Raji (cell line): Measurements from ENCODE around the gene DGKD.
A peak's percentile ranks its signal among the peaks of the same experiment; 100 is the strongest.

Experiments
- POLR2A ChIP-seq: IDR thresholded peaks from 2 replicates; pipeline ENCODE4 v1.6.1; 2011; ENCODE audit warnings: low read depth, low read length, control low read depth; ENCODE audit not compliant: insufficient read depth

DGKD gene, protein sequence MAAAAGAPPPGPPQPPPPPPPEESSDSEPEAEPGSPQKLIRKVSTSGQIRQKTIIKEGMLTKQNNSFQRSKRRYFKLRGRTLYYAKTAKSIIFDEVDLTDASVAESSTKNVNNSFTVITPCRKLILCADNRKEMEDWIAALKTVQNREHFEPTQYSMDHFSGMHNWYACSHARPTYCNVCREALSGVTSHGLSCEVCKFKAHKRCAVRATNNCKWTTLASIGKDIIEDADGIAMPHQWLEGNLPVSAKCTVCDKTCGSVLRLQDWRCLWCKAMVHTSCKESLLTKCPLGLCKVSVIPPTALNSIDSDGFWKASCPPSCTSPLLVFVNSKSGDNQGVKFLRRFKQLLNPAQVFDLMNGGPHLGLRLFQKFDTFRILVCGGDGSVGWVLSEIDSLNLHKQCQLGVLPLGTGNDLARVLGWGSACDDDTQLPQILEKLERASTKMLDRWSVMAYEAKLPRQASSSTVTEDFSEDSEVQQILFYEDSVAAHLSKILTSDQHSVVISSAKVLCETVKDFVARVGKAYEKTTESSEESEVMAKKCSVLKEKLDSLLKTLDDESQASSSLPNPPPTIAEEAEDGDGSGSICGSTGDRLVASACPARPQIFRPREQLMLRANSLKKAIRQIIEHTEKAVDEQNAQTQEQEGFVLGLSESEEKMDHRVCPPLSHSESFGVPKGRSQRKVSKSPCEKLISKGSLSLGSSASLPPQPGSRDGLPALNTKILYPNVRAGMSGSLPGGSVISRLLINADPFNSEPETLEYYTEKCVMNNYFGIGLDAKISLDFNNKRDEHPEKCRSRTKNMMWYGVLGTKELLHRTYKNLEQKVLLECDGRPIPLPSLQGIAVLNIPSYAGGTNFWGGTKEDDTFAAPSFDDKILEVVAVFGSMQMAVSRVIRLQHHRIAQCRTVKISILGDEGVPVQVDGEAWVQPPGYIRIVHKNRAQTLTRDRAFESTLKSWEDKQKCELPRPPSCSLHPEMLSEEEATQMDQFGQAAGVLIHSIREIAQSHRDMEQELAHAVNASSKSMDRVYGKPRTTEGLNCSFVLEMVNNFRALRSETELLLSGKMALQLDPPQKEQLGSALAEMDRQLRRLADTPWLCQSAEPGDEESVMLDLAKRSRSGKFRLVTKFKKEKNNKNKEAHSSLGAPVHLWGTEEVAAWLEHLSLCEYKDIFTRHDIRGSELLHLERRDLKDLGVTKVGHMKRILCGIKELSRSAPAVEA

DNA sequence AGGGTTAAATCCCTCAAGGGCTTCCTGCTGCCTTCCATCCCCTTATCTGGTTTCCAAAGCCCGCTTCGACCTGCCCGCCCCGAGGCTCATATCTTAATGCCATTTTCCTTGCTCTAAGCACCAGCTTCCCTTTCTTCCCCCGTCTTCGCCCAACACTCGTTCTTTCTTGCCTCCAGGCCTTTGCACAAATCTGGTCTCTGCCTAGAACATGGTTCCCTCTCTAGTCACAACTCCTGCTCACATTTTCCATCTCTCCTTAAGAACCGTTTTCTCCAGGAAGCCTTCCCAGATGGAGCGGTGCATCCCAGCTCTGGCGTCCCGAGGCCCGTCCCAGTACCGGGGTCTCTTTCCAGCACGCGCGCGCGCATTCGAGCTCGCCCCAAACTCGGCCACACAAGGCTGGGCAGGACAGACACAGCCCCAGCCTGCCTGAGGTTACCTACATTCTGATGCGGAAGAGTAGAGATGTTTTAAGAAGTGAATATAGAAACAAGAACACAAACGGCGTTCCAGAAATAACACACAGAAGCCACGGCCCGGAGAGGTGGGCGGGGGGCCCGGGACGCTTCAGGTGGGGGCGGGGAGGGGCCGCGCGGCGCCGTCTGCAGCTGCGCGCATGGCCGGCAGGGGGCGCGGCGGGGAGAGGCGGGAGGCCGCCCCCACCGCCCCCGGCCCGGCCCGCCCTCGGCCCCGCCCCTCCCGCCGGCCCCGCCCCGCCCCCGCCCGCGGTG lies at the start of gene DGKD:
Gene DGKD (plus strand): TSS at position 726 of the 731 bp plus-strand sequence. CDS start 25 bp downstream, outside the sequence.
- peak; percentile 54 for TF ChIP-seq POLR2A

DNA sequence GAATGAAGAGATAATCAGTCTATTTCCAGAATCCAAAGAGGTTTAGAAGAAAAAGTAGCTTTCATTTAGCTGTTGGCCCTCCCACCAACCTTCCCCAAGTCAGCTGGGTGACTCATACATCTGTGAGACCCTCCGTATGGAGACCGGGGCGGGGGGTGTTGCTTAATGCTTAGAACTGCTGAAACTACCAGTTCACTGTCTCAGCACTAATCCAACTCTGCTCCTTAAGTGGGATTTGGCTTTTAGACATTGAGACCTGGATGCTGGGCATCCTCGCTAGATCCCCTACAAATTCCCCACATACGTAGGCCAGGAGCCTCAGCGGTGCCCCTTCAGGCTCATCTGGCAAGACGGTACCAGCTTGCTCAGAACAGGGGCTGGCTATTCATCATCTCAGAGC lies 46.7 kb upstream of the DGKD start, which contains the start of gene SAG:
Gene SAG (plus strand): TSS at position 252 of the 400 bp plus-strand sequence. CDS start 1,374 bp downstream, outside the sequence.
- TF ChIP-seq POLR2A, result no peak

DNA sequence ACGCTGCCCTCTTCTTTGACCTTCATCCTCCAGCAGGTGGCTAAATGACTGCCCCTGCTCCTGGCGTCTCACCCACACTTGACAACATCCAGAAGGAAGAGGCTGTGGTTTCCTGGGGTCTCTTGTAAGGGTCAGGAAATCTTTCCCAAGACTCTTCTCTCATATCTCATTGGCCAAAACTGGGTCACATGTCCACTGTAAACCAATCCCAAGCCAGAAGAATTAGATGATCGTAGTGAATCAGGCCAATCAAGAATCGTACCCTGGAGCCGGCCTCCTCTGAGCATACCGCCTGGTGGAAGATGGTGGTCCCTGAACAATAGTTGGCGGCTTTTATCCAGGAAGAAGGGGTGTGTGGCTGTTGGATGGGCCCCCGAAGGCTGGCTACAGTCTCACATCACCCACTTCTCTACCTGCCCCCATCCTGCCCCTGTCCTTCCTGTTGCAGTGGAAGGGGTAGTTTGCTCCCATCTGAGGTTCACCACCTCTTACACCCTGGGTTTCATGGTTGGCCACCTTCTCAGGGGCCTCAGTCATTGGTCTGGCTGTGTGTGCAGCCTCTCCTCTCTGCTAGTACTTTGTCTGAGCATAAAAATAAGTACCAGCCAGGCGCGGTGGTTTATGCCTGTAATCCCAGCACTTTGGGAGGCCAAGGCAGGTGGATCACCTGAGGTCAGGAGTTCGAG lies 42.9 kb upstream of the DGKD start:
- TF ChIP-seq POLR2A, result no peak

DNA sequence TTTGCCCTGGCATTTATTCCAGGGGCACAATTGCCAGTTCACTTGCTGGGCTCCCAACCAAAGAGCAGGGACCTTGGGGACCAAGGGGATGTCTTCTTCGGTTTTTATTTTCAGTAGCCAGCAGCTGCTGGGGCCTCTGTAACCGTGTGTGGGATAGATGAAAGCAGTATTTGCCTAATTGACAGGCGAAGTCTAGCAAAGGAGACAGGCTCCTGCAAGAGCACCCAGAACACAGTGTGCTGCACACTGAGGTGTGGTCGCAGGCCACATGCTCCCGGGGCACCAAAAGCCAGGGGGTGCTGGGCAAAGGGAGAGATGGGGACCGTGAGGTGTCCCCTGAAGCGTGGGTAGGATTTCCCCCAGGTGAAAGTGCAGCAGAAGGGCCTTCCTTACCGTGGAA lies 41.4 kb upstream of the DGKD start:
- TF ChIP-seq POLR2A, result no peak

DNA sequence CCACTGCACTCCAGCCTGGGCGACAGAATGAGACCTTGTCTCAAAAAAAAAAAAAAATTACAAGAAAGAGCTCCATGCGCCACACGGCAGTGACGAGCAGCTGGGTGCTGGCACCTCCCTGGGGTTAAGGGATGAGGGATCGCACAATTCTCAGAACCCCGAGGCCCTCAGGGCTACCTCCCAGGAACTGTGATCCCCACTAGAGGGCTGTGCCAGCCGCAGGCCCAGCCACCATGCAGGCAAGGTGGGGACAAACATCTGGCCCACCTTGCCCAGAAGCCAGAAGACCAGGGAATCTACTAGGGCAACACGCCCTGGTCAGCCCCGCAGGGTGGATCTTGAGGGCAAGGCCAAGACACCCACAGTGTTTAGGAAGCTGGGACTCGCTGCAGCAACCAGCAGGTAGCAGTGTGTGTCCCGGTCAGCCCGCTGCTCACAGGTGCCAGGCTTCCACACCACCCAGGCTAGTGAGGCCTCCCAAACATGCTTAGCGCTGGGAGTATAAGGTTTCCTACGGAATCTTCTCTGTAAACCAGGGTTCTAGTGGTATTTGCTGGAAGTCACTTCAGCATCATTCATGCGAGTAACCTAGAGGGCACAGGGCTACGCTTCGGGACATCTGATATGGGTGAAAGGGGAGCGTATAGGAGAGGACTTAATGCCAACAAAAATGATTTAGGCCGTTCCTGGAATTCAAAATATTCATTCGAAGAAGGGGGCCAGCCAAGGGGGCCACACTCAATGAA lies 39.9 kb upstream of the DGKD start:
- TF ChIP-seq POLR2A, result no peak

DNA sequence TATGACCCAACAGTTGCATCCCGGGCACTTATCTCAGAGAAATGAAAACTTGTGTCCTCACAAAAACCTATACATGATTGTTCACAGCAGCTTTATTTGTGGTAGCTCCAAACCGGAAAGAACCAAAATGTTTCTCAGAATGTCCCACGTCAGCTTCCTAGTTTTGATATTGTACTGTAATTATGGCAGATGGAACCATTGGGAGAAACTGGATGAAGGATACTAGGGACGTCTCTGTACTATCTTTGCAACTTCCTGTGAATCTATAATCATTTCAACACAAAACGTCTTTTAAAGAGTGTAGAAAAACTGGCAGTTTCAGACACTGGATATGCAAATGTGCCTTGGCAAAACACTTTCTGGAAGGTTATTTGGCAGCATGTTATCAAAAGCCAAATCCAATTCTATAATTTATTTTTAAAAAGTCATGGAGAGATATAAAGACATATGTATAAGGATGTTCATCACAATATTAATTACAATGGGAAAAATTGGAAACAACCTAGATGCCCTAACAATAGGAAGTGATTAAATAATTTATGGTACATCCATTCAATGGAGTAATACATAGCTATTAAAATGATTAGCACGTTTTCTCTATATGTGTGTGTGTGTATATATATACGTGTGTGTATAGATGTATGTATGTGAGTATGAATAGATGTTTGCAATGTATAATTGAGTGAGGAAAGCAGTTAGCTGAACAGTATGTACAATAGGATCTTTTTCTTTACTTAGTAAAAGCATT lies 36.9 kb upstream of the DGKD start:
- no peak for TF ChIP-seq POLR2A

DNA sequence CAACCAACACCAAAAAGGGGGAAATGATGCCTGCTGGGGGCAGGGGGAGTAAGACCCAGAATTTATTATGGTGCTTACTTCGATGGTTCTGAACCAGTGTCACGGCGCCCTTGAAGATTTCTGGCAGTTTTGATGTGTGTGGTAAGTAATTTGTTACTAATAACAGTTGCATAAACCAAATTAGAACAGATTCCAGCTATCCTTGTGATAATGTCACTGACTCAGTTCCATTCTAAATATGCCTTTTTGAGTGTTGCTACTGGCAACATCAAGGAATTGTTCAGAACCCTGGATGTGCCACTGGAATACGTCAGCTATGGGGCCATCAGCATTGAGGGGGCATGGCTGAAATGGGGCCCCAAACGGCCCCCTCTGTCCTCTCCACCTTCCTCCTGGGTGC lies 35.0 kb upstream of the DGKD start:
- TF ChIP-seq POLR2A, result no peak

DNA sequence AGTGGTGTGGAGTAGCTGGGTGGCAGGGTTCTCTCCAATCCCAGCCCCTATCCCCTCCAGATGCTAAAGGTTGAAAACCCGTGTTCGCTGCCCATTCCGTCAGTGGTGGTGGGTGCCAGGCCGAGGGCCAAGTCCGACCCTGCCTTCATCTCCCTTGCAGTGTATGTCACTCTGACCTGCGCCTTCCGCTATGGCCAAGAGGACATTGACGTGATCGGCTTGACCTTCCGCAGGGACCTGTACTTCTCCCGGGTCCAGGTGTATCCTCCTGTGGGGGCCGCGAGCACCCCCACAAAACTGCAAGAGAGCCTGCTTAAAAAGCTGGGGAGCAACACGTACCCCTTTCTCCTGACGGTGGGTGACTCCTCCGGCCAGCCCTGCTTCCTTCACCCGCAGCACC lies 33.8 kb upstream of the DGKD start:
- no peak for TF ChIP-seq POLR2A

DNA sequence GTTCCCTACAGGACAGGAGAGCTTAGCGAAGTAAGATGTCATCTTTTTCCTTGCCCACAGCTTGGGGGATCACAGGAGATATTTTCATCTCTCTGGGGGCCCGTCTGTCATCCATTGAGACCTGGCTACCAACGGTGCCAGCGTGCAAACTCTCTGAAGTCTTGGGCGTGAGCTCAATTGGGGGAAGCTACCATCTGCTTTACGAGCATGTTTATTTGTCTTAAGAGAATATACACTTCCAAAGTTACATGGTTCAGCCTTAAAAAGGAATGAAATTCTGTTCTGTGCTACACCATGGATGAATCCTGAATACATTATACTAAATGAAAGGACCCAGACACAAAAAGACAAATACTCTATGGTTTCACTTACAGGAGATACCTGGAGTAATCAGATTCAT lies 33.1 kb upstream of the DGKD start:
- no peak for TF ChIP-seq POLR2A

DNA sequence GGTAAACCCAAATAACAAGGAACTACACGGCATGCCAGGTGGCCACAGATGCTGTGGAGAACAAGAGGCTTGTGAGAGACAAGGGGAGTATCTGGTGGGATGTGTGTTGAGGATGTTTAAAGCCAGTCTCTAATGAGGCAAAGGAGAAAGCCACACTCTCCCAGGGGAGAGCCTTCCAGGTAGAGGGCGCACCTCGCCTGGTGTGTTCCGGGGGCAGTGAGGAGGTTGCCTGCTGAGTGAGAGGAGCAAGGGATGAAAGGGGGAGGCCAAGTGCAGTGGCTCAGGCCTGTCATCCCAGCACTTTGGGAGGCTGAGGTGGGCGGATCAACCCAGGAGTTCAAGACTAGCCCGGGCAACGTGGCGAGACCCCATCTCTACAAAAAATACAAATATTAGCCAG lies 30.4 kb upstream of the DGKD start:
- TF ChIP-seq POLR2A, result no peak

DNA sequence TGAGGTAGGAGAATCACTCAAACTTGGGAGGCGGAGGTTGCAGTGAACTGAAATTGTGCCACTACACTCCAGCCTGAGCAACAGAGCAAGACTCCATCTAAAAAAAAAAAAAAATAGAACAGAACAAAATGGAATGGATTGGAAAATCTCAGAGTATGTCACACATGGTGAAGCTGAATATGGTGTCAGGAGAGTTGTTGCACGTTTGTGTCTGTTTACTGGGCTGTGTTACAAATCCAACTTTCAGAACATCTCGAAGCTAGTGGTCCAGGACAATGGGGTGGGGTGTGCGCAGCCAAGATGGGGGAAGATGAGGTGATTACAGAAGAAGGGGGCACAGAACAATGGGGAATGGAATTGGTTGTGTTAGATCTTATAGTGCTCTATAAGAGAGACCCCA lies 29.0 kb upstream of the DGKD start:
- TF ChIP-seq POLR2A, result no peak

DNA sequence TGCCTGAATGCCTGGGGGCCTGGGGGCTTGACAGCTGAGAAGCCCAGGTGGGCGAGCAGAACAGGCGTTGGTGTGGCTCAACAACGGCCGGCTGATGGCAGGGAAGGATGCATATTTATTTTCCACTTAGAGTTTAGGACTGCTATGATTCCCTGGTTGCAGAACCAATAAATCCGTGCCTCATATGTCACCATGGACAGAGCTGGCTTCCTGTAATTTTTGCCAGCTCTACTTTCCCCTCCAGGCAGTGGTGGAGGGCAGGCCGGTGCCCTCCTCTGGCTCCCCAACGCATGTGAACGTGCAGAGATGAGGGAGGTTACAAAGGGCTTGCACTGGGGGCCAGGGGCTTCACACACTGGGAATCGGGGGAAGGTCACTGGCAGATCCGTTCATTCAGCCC lies 28.5 kb upstream of the DGKD start:
- no peak for TF ChIP-seq POLR2A

DNA sequence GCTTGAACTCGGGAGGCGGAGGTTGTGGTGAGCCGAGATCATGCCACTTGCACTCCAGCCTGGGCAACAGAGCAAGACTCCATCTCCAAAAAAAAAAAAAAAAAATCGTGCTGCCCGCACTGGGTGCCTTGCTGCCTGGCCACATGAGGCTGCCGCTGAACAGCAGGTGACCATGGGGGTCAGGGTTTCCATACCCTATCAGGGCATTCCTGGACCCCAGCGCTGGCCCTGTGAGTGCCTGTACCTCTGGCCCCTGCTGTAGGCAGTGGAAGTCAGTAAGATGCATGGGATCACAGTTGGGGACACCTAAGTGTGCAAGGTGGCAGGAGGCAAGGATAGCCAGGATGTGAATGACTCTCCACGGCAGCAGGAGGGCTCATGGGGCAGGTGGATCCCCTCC lies 27.8 kb upstream of the DGKD start:
- no peak for TF ChIP-seq POLR2A

DNA sequence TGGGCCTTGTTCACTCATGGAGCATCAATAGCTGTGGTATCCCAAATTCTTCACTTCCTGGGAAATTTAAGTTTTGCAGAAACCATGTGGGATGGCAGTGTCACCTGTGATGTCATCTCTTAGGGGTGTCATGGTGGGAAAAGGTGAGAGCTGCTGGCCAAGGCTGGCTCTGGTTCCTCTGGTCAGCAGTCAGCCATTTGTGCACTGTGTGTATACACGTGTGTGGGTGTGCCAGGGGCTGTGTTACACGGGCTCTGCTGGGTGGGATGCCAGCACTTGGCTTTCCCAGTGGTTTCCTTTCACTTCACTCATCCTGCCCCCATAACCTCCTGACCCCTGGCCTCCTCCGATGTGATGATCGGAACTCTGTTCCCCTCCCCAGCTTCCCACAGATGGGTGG lies 25.4 kb upstream of the DGKD start:
- TF ChIP-seq POLR2A, result no peak
